HG03060 (cell line): ENCODE results near the gene SCN4A.
"Not testable (repeated sequence)": the region's sequence is repeated elsewhere in the genome, so short reads cannot be mapped to it uniquely, and the experiment has no call there.

Experiments used
- ATAC-seq: cut with Tn5 transposase; IDR thresholded peaks from one replicate; pipeline ENCODE4 v1.9.1; 2021; ENCODE audit warnings: low read depth, moderate number of reproducible peaks; ENCODE audit not compliant: unreplicated experiment

Gene SCN4A

GRCh38 chr17:63941162-63941561 is 31.6 kb downstream of the SCN4A start:
- ATAC-seq, result no peak

- ATAC-seq, result no peak
Measured at GRCh38 chr17:63940584-63940983, 32.1 kb downstream of the SCN4A start.

- ATAC-seq, result no peak
Measured at GRCh38 chr17:63939884-63940283, 32.8 kb downstream of the SCN4A start.

- no peak for ATAC-seq
Measured at GRCh38 chr17:63939401-63939800, 33.3 kb downstream of the SCN4A start.

GRCh38 chr17:63937920-63938319 is 34.8 kb downstream of the SCN4A start:
- ATAC-seq, result no peak

- ATAC-seq, result no peak
Measured at GRCh38 chr17:63937319-63937718, 35.4 kb downstream of the SCN4A start.

- ATAC-seq, result no peak
Measured at GRCh38 chr17:63934183-63935112, 38.3 kb downstream of the SCN4A start.

GRCh38 chr17:63933598-63933997 is 39.1 kb downstream of the SCN4A start:
- ATAC-seq, result no peak

- ATAC-seq, result peak; percentile 3
Measured at GRCh38 chr17:63932721-63933120, 40.0 kb downstream of the SCN4A start.

GRCh38 chr17:63931981-63932561 is 40.6 kb downstream of the SCN4A start, which contains the start of gene CD79B:
CD79B (minus strand) TSS chr17:63932331; CDS start chr17:63932261, 70 bp downstream.
- peak; percentile 44 for ATAC-seq

GRCh38 chr17:63930951-63931575 is 41.7 kb downstream of the SCN4A start:
- no peak for ATAC-seq

GRCh38 chr17:63929860-63930766 is 42.6 kb downstream of the SCN4A start:
- no peak for ATAC-seq

GRCh38 chr17:63928966-63929695 is 43.6 kb downstream of the SCN4A start:
- no peak for ATAC-seq

GRCh38 chr17:63928172-63928666 is 44.5 kb downstream of the SCN4A start:
- no peak for ATAC-seq

GRCh38 chr17:63927464-63928171 is 45.1 kb downstream of the SCN4A start:
- ATAC-seq, result no peak

GRCh38 chr17:63926164-63926563 is 46.6 kb downstream of the SCN4A start:
- no peak for ATAC-seq

GRCh38 chr17:63925615-63926014 is 47.1 kb downstream of the SCN4A start:
- ATAC-seq, result no peak

- not testable (repeated sequence) for ATAC-seq
Measured at GRCh38 chr17:63922402-63922801, 50.3 kb downstream of the SCN4A start.

- not testable (repeated sequence) for ATAC-seq
Measured at GRCh38 chr17:63920779-63921178, 51.9 kb downstream of the SCN4A start.
